Hematopoietic multipotent progenitor cell treated with erythropoietin and hydrocortisone succinate and interleukin-3 and kit ligand, for 17 days (in vitro differentiated cells): ENCODE results near the gene RPS6KA5.
"Not testable (repeated sequence)": the region's sequence is repeated elsewhere in the genome, so short reads cannot be mapped to it uniquely, and the experiment has no call there.

ENCODE experiments used
- DNase-seq: peaks from one replicate; pipeline ENCODE4 v3.0.0-alpha.2; 2015; ENCODE audit warnings: low spot score

The RPS6KA5 gene

GRCh38 chr14:90867501-90867900, 192.9 kb downstream of the RPS6KA5 start:
- no peak for DNase-seq

DNA sequence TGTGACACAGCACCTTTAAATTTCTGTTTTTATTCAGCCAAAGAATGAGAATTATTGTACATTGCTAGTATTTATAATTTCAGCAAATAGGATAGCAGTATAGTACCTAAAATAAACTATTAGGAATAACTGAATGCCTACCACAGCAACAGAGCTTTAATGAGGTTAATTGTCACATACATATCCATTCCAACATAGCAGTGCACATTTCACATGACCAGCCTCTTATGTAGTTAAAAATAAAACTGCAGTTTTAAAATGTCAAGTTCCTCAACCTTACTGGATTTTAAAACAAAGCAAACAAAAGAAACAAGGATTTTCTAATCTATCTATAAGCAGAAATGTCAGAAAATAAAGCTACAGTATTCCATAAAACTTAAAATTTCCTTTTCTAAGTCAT, 193.6 kb downstream of the RPS6KA5 start:
- DNase-seq = no peak

DNA sequence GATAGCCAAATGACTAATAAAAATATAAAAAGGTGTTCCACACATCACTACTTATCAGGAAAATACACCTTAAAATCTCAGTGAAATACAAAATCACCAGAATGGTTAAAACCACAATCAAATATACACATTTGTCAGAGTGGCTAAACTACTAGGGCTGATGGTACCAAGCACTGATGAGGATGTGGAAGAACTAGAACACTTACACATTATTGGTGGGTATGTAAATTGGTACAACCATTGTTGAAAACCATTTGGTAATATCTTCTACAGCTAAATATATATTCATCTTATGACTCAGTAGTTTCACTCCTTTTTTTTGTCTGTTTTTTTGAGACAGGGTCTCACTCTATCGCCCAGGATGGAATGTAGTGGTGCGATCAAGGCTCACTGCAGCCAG, 195.7 kb downstream of the RPS6KA5 start:
- no peak for DNase-seq

- DNase-seq = no peak
Observed at GRCh38 chr14:90858511-90858910, 201.9 kb downstream of the RPS6KA5 start.

- no peak for DNase-seq
Observed at GRCh38 chr14:90857866-90858265, 202.6 kb downstream of the RPS6KA5 start.

DNA sequence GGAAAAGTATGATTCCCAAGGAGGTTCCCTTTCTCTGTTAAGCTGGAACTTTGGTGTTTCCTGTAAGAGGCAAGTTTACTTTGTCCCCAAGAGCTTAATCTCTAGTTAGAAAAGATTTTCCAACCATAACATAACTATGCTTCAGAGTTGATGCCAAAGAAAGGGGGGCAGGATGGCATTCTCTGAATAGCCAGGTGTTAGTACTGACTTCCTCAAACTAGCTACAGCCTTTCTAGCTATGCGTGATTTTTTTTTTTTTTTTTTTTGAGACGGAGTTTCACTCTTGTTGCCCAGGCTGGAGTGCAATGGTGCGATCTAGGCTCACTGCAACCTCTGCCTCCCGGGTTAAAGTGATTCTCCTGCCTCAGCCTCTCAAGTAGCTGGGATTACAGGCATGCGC, 204.3 kb downstream of the RPS6KA5 start:
- DNase-seq = not testable (repeated sequence)

DNA sequence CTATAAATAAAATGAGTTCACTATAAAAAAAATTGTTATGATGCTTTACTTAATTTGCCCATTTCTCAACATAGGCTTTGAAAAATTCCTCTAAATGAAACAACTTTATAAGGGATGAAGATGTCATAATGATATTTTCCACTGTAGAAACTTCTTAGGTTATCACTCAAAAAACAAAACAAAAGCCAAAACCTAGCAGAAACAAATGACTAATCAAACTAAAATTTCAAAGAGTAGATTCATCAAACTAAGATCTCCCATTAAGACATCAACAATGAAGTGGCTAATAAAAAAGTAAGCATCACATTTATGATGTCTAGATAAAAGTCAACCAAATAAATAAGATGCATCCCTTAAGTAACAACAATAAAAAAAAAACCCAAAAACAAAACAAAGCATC, 207.3 kb downstream of the RPS6KA5 start:
- no peak for DNase-seq

DNA sequence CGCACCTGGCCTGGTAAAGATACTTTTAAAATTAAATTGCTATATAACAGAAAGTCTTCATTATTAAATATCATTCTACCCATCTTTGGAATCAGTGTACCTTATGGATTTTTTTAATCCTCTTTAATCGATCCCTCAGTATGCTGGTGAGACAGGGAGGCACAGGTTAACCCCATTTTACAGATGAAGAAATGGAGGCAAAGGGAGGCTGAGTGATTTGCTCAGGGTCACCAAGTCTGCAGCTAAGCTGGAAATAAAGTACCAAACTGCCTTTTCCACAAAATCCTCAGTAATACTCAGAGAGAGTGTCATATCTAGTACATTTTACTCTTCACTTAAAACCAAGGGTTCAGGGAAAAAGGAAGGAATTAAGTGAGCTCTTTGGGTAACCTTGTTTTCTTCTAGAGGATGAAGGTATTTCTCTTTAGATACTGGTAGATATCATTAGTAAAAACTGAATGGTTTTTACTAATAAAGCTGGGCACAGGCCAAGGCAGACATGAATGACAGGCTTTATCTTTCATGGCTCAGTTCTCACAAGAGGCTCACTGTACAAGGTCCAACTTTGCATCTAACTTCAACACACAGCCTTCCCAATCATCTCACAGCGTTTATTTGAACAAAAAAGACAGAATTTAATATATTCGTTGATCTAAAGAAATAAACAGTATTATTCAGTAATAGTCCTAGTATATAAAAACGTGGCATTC, 209.0 kb downstream of the RPS6KA5 start:
- DNase-seq = no peak

DNA sequence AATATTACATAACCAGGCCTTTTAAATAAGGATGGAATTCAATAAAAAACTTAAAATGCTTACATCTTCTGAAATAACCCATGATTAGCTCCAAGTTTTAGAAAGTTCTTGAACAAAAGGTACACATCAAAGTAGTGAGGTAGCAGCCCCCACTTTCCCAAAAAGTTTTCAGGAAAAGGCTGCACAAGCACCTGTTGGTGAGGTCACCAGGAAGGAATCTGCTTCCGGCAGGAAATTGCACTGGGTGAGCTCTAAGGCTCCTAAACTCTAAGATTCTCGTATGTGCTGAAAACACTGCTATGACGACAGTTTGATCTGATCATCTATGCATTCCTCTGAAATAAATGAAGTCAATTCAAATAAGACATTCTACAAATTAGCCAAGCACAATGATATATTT, 210.0 kb downstream of the RPS6KA5 start:
- no peak for DNase-seq

DNA sequence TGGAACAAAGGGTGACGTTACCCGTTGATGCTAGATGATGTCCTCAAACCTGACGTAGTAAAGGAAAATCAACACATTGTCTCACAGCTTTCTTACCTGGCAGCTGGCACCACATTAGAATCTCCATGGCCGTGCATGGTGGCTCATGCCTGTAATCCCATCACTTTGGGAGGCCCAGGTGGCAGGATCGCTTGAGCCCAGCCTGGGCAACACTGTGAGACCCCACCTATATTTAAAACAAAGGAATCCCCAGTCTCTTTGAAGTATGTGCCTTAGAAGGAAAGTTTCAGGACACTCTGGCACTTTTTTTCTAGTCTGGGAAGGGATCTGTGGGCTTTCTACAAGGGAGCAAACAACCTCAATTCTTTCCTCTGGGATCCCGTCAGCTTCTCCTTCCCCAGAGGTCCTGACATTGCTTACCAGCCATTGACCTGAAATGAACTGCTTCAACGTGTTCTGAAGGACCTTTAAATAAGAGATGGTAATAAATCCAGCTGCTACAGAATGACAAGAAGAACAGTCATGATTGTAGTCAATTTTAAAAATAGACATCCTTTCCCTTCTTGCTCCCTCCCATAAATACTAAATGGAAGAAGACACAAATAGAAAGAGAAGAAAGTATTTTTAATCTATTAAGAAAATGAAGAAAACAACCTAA, 210.5 kb downstream of the RPS6KA5 start:
- no peak for DNase-seq

- DNase-seq = no peak
Observed at GRCh38 chr14:90848944-90849731, 211.3 kb downstream of the RPS6KA5 start.

- DNase-seq = no peak
Observed at GRCh38 chr14:90846511-90846910, 213.9 kb downstream of the RPS6KA5 start.

DNA sequence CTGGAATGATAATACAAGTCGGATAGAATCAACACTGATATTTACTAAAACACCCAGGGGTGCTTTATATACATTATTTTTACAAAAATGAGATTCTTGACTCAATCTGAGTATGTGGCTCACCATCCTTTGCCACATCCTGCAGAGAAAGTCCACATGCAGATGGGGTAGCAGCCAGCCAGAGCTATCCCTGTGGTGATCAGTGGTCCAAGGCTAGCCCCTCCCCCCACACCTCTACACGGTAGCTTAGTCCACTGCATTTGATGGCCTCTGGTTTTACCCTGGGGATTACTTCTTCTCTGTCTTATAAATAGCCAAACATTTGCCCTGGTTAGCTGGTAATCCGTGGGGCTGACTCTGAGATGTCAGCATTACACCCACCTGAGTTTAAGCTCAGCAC, 216.1 kb downstream of the RPS6KA5 start:
- DNase-seq = no peak

- DNase-seq = no peak
Observed at GRCh38 chr14:90842726-90843125, 217.7 kb downstream of the RPS6KA5 start.

DNA sequence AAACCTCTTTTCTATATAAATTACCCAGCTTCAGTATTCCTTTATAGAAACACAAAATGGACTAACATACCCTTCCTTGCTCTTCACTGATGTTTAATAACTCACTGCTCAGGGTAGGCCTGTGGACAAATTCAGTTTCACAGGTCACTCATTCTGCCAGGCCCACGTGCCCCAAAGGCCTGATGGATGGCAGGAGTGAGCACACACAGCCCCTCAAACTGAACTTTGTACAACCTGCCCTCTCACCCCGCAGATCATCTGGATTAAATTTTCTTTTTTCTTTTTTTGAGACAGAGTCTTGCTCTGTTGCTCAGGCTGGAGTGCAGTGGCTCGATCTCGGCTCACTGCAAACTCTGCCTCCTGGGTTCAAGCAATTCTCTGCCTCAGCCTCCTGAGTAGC, 219.8 kb downstream of the RPS6KA5 start:
- not testable (repeated sequence) for DNase-seq

DNA sequence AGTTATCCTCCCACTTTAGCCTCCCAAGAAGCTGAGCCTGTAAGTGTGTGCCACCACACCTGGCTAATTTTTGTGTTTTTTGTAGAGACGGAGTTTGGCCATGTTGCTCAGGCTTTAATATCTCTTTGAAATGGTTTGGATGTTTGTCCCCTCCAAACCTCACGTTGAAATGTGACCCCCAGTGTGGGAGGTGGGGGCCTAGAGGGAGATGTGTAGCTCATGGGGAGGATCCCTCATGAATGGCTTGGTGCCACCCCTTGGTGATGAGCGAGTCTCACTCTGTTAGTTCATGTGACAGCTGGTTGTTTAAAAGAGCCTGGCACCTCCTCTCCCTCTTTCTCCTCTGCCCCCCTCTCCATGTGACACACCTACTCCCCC, 220.6 kb downstream of the RPS6KA5 start:
- no peak for DNase-seq

DNA sequence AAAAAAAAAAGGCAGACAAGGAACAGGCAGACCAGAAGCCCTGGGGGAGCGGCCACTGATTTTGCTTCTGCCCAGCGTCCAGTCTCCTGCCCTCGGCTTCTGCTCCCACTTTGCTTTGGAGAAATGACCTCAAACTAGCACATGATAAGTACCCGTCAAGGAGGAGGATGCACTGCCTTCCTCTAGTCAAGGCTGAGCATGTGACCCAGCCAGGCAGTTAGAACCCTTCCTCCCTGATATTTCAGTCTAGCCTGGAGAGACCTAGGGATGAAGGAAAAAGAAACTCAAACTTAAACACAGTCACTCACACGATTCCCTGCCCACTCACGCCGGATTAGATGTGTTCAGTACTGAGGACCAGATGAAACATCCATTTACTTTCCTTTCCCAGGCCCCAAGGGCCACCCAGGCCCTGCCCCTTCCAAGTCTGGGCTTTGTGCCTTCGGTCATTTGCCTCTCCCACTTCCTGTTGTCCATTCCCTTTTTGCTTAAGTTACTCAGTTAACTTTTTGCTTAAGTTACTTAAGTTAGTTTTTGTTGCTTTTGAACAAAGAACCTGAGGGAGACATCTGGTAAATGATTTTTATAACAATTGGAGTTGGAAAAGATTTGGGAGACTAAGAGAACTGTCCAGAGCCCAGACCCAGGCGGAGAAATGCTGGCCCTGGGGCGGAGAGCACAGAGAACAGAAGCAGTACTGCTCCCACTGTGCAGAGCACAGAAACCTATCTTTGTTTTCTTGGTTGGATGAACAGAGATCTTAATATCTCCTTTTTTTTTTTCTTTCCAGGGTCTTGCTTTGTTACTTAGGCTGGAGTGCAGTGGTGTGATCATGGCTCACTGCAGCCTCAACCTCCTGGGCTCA, 221.2 kb downstream of the RPS6KA5 start:
- no peak for DNase-seq

- DNase-seq = not testable (repeated sequence)
Observed at GRCh38 chr14:90838531-90838930, 221.9 kb downstream of the RPS6KA5 start.

DNA sequence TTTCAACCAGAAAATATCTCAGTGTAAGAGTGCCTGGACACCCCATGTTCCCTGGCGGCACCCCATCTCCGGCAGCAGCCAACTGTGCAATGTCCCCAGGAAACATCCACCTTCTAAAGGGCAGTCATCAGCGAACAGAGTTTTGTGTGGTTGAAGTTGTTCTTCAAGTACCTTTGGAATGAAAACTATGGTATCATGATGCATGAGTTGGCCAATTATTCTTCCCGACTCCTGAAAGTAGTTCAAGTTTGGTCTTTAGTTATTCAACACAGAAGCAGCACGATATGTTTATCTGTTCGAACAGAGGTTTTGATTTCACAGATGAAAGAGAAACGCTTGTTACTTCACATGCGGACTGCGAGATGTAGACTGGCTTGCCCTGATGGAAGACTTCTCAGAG, 223.1 kb downstream of the RPS6KA5 start:
- no peak for DNase-seq

GRCh38 chr14:90836692-90837063, 223.8 kb downstream of the RPS6KA5 start:
- DNase-seq = no peak

DNA sequence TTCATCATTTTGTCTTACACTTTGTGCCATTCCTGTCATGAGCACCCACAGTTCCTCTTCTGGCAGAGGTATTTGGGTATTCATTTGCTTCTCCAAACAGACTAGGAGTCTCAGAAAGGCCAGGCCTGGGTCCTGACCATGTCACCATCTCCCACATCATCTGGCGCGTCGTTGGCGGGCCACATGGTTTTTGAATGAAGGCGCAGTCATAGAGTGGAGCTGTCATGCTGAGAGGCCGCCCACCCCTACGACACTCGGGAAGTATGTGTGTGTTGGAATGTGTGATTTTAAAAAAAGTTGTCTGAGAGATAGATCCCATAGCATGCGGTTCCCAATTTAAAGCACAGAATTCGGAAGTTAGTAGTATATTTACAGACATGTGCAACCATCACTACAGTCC, 228.6 kb downstream of the RPS6KA5 start:
- DNase-seq = no peak
